Fibroblast of villous mesenchyme (primary cell): ENCODE results near the gene FHL1. TPM values are rescaled to one million over a fixed set of nuclear protein-coding genes. Genes with fewer than 3 reads are reported as not detected.
A peak's percentile ranks its signal among the peaks of the same experiment; 100 is the strongest.

Experiments
- DNase-seq: peaks from one replicate; pipeline ENCODE4 v3.0.0-alpha.2; 2010; ENCODE audit warnings: low read depth
- H3K4me3 ChIP-seq: 2 replicates; pipeline ENCODE4 v1.5.1; 2011; ENCODE audit warnings: low read depth, mild to moderate bottlenecking, low read length
- CTCF ChIP-seq: IDR thresholded peaks from 2 replicates; pipeline ENCODE4 v1.5.1; 2012; ENCODE audit warnings: low read depth, mild to moderate bottlenecking, low read length; ENCODE audit not compliant: insufficient read depth
- total RNA-seq: library from RNA; depleted of rRNA; stranded (reverse); fragments of >200 nt; gene quantifications from 2 replicates; pipeline ENCODE4 v1.2.3, GENCODE V29; 2012

FHL1 gene
- total RNA-seq, 1 donor, result 104 TPM

GRCh38 chrX:136191171-136191570 lies 43.8 kb downstream of the FHL1 start:
- no peak for TF ChIP-seq CTCF
- no peak for DNase-seq

GRCh38 chrX:136192135-136192534 lies 44.8 kb downstream of the FHL1 start:
- no peak for TF ChIP-seq CTCF
- no peak for DNase-seq
- no peak overlapping the region for H3K4me3 ChIP-seq

More at GRCh38 chrX:136191171-136191570, 43.8 kb downstream of the FHL1 start:
- H3K4me3 ChIP-seq, result no peak overlapping the region

GRCh38 chrX:136192839-136193414 lies 45.6 kb downstream of the FHL1 start:
- no peak for DNase-seq

GRCh38 chrX:136193771-136194170 lies 46.4 kb downstream of the FHL1 start:
- no peak overlapping the region for H3K4me3 ChIP-seq
- DNase-seq, result no peak
- TF ChIP-seq CTCF, result no peak

More at GRCh38 chrX:136192839-136193414, 45.6 kb downstream of the FHL1 start:
- no peak overlapping the region for H3K4me3 ChIP-seq
- TF ChIP-seq CTCF, result no peak

GRCh38 chrX:136194536-136194935 lies 47.2 kb downstream of the FHL1 start:
- no peak overlapping the region for H3K4me3 ChIP-seq

GRCh38 chrX:136195247-136195646 lies 47.9 kb downstream of the FHL1 start:
- H3K4me3 ChIP-seq, result no peak overlapping the region
- TF ChIP-seq CTCF, result no peak

More at GRCh38 chrX:136194536-136194935, 47.2 kb downstream of the FHL1 start:
- no peak for TF ChIP-seq CTCF
- no peak for DNase-seq

GRCh38 chrX:136196691-136197155 lies 49.4 kb downstream of the FHL1 start:
- H3K4me3 ChIP-seq, result no peak overlapping the region

More at GRCh38 chrX:136195247-136195646, 47.9 kb downstream of the FHL1 start:
- no peak for DNase-seq

More at GRCh38 chrX:136196691-136197155, 49.4 kb downstream of the FHL1 start:
- DNase-seq, result peak; percentile 56
- TF ChIP-seq CTCF, result no peak
